ENCODE measurements around the gene CFAP97D1. TPM values are rescaled to one million over a fixed set of nuclear protein-coding genes. Genes with fewer than 3 reads are reported as not detected.

Gene CFAP97D1
- total RNA-seq, 4 donors from 2014 or later: 0.13 TPM; not detected in 3

DNA sequence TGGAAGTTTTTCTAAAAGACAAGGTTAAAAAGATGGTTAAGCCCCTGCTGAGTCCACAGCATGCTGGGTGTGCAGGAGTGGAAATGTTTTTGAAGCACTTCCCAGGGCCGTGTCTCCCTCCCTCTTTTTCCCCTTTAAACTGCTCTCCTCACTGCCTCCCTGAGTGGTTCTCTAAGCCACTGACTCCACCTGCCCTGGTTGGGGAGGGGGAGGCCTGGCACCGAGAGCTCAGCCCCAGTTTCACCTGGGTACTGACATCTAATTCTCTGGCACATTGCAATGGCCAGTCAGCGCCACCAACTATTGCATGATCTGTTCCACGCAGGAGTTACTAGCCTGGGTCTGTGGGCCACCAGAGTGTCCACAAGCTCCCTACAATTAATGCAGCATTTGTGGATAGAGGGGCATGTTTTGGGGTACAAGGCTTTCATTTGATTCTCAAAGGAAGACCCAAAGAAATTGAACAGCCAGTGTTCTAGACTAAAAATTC lies 30.0 kb downstream of the CFAP97D1 start:
- Histone ChIP-seq H3K9me3 (no peaks in the 10 kb centered on the region), H3K27ac (no peak overlapping the region), H3K4me3 (no peak overlapping the region), H3K4me1 (peaks cover 0 to 3% (median 0%) of the 10 kb centered on the region in 3 donors), H3K27me3 (no peaks in the 10 kb centered on the region), H3K36me3 (peaks cover 5 to 73% (median 14%) of the 10 kb centered on the region in 3 donors)
- 57 to 84% methylated on average over 1 to 4 of the region's 4 CpGs for WGBS, 2 donors
- no peak for DNase-seq
- TF ChIP-seq POLR2A (IDR thresholded peaks at IDR 0.05): no peak
- TF ChIP-seq, protein P1, sequence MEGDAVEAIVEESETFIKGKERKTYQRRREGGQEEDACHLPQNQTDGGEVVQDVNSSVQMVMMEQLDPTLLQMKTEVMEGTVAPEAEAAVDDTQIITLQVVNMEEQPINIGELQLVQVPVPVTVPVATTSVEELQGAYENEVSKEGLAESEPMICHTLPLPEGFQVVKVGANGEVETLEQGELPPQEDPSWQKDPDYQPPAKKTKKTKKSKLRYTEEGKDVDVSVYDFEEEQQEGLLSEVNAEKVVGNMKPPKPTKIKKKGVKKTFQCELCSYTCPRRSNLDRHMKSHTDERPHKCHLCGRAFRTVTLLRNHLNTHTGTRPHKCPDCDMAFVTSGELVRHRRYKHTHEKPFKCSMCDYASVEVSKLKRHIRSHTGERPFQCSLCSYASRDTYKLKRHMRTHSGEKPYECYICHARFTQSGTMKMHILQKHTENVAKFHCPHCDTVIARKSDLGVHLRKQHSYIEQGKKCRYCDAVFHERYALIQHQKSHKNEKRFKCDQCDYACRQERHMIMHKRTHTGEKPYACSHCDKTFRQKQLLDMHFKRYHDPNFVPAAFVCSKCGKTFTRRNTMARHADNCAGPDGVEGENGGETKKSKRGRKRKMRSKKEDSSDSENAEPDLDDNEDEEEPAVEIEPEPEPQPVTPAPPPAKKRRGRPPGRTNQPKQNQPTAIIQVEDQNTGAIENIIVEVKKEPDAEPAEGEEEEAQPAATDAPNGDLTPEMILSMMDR (IDR thresholded peaks at IDR 0.05): no peak
- intact Hi-C loops (cut with DNase I): no loop called here

DNA sequence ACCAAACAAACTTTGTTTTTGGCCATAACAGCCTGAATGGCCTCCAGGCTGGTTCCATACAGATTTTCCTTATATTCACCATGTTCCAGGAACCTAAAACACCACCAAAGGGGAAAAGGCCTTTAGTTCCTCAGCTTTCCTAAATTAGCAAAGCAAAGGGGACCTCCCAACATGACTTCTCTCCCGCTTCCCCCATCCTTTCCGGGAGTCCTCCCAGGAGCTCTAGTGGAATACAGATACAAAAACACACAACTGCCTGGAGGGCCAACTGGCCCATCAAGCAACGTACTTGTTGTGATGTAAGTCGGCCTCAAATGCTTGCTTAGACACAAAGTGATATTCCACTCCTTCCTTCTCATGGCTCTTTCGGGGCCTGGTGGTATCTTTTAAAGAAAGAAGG lies 30.6 kb downstream of the CFAP97D1 start:
- Histone ChIP-seq H3K27ac (no peak overlapping the region), H3K4me1 (peaks cover 0 to 3% (median 0%) of the 10 kb centered on the region in 3 donors), H3K9me3 (no peaks in the 10 kb centered on the region), H3K4me3 (no peak overlapping the region), H3K27me3 (no peaks in the 10 kb centered on the region), H3K36me3 (peaks cover 5 to 79% (median 14%) of the 10 kb centered on the region in 3 donors)
- TF ChIP-seq POLR2A (IDR thresholded peaks at IDR 0.05): no peak
- TF ChIP-seq, protein P1 (IDR thresholded peaks at IDR 0.05): no peak
- intact Hi-C loops (cut with DNase I): no loop called here
- WGBS, 2 donors: 79 to 100% methylated on average over 1 to 5 of the region's 5 CpGs
- no peak for DNase-seq

DNA sequence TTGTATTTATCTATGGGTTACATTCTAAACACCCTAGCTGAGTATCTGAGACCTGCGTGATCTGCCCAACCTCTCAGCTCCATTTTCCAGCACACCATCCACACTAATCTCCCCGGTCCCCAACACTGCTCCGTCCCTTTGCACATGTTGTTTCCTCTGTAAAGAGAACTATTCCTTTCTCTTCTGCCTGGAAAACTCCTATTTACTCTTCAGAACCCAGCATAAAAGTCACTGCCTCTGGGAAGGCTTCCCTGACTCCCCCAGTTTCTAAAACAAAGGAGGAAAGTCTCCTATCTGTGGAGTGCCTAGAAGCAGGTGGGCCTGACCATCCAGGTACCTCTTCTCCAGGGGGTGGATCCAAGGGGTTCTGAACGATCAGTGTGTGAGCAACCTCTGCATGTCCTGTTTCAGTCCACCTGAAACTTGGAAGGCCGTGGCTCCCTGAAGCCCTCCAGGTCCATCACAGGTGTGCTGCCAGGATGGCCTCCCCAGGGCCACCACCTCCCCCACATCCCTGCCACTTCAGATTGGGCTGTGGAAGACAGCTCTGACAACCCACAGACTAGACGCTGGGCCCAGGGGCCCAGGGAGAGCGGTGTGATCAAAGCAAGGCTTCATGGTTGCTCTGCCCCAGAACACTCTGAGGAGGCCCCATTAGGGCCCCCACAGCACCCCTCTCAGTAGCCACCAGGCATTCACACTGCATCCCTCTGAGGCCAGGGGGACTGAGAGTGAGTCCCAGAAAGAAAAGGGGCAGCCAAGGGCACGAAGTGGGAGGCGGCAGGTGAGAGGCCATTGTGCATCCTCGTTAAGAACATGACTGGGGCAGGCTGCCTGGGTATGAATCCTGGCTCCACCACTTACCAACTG lies 32.4 kb downstream of the CFAP97D1 start:
- TF ChIP-seq, protein P1 (IDR thresholded peaks at IDR 0.05): no peak
- no peak for TF ChIP-seq POLR2A (IDR thresholded peaks at IDR 0.05)
- no peak for DNase-seq
- no peaks in the 10 kb centered on the region for H3K27me3 ChIP-seq
- peaks cover 0 to 3% (median 0%) of the 10 kb centered on the region in 3 donors for H3K4me1 ChIP-seq
- H3K36me3 ChIP-seq: peaks cover 5 to 83% (median 14%) of the 10 kb centered on the region in 3 donors
- H3K4me3 ChIP-seq: no peak overlapping the region
- 88 to 95% methylated on average over 6 to 10 of the region's 10 CpGs for WGBS, 2 donors
- H3K27ac ChIP-seq: no peak overlapping the region
- no peaks in the 10 kb centered on the region for H3K9me3 ChIP-seq
- intact Hi-C loops (cut with DNase I): no loop called here

DNA sequence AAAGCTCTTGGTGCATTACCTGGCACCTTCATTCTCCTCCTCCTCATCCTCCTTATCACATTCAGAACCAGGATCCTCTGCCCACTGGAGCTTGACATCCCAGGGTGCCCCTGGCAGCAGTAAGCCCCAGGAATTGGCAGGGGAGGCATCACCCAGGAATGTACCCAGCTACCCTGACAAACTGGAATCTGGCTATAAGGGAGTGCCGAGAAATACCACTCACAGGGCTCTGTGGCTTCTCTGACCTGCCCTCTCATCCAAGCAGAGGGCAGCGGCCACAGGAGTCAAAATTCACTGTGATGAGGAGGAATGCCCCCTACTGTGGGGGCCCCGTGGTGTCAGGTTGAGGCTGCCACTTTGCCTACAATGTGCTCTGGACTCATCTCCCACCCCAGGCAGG lies 33.2 kb downstream of the CFAP97D1 start:
- no peak for DNase-seq
- Histone ChIP-seq H3K4me3 (no peak overlapping the region), H3K36me3 (peaks cover 5 to 83% (median 14%) of the 10 kb centered on the region in 3 donors), H3K27ac (no peak overlapping the region), H3K4me1 (peaks cover 0 to 3% (median 0%) of the 10 kb centered on the region in 3 donors), H3K9me3 (no peaks in the 10 kb centered on the region), H3K27me3 (no peaks in the 10 kb centered on the region)
- TF ChIP-seq POLR2A (IDR thresholded peaks at IDR 0.05): no peak
- 80% methylated on average over 2 of the region's 3 CpGs; no CpG with 5 or more reads in 1 of the 2 donors for WGBS, 2 donors
- intact Hi-C loops (cut with DNase I): no loop called here

DNA sequence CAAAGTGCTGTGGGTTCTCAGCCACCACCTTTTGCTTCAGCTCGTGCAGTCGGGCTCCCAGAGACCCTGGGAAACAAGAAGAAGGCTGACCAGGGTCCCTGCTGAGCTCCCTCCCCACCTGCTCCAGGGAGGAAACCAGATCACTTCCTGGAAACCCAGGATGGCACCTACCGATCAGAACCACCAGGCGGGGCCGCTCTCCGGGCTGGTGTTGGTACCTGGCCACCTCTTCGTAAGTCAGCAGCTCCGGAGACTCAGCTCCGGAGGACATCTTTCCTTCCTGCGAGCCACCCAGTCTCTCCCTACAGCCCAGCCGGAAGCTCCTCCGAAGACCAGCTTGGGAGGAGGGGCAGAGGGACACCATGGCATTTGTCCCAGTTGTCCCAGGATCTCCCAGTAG lies 33.8 kb downstream of the CFAP97D1 start:
- H3K9me3 ChIP-seq: no peaks in the 10 kb centered on the region
- intact Hi-C loops (cut with DNase I): no loop called here
- 20 to 95% methylated on average over 1 to 6 of the region's 12 CpGs for WGBS, 2 donors
- no peak for DNase-seq
- H3K27me3 ChIP-seq: no peaks in the 10 kb centered on the region
- H3K4me3 ChIP-seq: no peak overlapping the region
- peaks cover 0 to 3% (median 0%) of the 10 kb centered on the region in 3 donors for H3K4me1 ChIP-seq
- no peak overlapping the region for H3K27ac ChIP-seq
- TF ChIP-seq, protein P1 (IDR thresholded peaks at IDR 0.05): peak in 1 of 6 experiments; percentile 5
- no peak for TF ChIP-seq POLR2A (IDR thresholded peaks at IDR 0.05)
- H3K36me3 ChIP-seq: peaks cover 5 to 83% (median 7%) of the 10 kb centered on the region in 3 donors
